Caki2 (cell line): ENCODE results near the gene DRG1. TPM values are rescaled to one million over a fixed set of nuclear protein-coding genes. Genes with fewer than 3 reads are reported as not detected.

Experiments
- total RNA-seq: library from RNA; depleted of rRNA; stranded (reverse); fragments of >200 nt; shearing (Covaris generic); gene quantifications from 2 replicates; pipeline ENCODE4 v1.2.3, GENCODE V29; 2014; ENCODE audit warnings: low replicate concordance; rRNA removed

Gene DRG1
- total RNA-seq, 1 experiment from 2014 or later: 61.7 TPM

Other genes starting within 250 kb of the DRG1 start
- 76.5 and 104 TPM in 2 replicates for gene RNF185, start 239.4 kb upstream of the DRG1 start, total RNA-seq
- gene LIMK2, start 187.3 kb upstream of the DRG1 start, total RNA-seq: 9.5 and 18.1 TPM in 2 replicates
- gene PIK3IP1, start 107.1 kb upstream of the DRG1 start, total RNA-seq: 2.2 and 6.5 TPM in 2 replicates
- 23.7 and 27.4 TPM in 2 replicates for gene PATZ1, start 53.3 kb upstream of the DRG1 start, total RNA-seq
- gene EIF4ENIF1, start 90.2 kb downstream of the DRG1 start, total RNA-seq: 12.1 and 15.9 TPM in 2 replicates
- gene SFI1, start 96.9 kb downstream of the DRG1 start, total RNA-seq: 37.4 and 52.4 TPM in 2 replicates